Trophoblast cell (in vitro differentiated cells and primary cell): ENCODE data around the gene GSG1L.

ENCODE experiments used
- DNase-seq, 2 donors: peaks; one replicate each; pipeline ENCODE4 v3.0.0-alpha.2; 2016
- H2AFZ ChIP-seq: 2 replicates; pipeline ENCODE4 v1.6.1; 2013; ENCODE audit warnings: low read length, moderate library complexity, mild to moderate bottlenecking; ENCODE audit not compliant: insufficient read depth, poor library complexity
- H2AK5ac ChIP-seq: 2 replicates; pipeline ENCODE4 v1.6.1; 2013; ENCODE audit warnings: mild to moderate bottlenecking, low read length
- H2BK120ac ChIP-seq: 2 replicates; pipeline ENCODE4 v1.6.1; 2013; ENCODE audit warnings: low read length, mild to moderate bottlenecking, moderate library complexity; ENCODE audit not compliant: insufficient read depth, poor library complexity
- H2BK12ac ChIP-seq: 2 replicates; pipeline ENCODE4 v1.6.1; 2013; ENCODE audit warnings: mild to moderate bottlenecking, low read length, moderate library complexity
- H2BK5ac ChIP-seq: 2 replicates; pipeline ENCODE4 v1.6.1; 2013; ENCODE audit warnings: low read length, low read depth, moderate library complexity, mild to moderate bottlenecking; ENCODE audit not compliant: poor library complexity
- H3K14ac ChIP-seq: 2 replicates; pipeline ENCODE4 v1.6.1; 2013; ENCODE audit warnings: mild to moderate bottlenecking, low read length
- H3K18ac ChIP-seq: 2 replicates; pipeline ENCODE4 v1.6.1; 2013; ENCODE audit warnings: mild to moderate bottlenecking, low read length
- H3K23ac ChIP-seq: 2 replicates; pipeline ENCODE4 v1.6.1; 2013; ENCODE audit warnings: low read length
- H3K27ac ChIP-seq: 2 replicates; pipeline ENCODE4 v1.5.1; 2013; ENCODE audit warnings: low read depth, mild to moderate bottlenecking, inconsistent platforms, low read length, moderate library complexity
- H3K27me3 ChIP-seq: 2 replicates; pipeline ENCODE4 v1.6.1; 2013; ENCODE audit warnings: inconsistent platforms, mild to moderate bottlenecking, low read length, moderate library complexity; ENCODE audit not compliant: insufficient read depth
- H3K36me3 ChIP-seq, 2 experiments: 1 replicate in 1 of 2; 2 replicates in 1 of 2; pipeline ENCODE4 v1.6.1; 2013; ENCODE audit warnings: low read length in 2 of 2, mild to moderate bottlenecking in 2 of 2, moderate library complexity in 1 of 2; ENCODE audit not compliant: insufficient read depth in 2 of 2, control insufficient read depth in 1 of 2
- H3K4ac ChIP-seq: 2 replicates; pipeline ENCODE4 v1.6.1; 2013; ENCODE audit warnings: low read depth, mild to moderate bottlenecking, low read length, moderate library complexity
- H3K4me1 ChIP-seq, 2 experiments: 1 replicate in 1 of 2; 2 replicates in 1 of 2; pipeline ENCODE4 v1.6.1; 2013; ENCODE audit warnings: low read length in 2 of 2, mild to moderate bottlenecking in 2 of 2, moderate library complexity in 1 of 2; ENCODE audit not compliant: insufficient read depth in 2 of 2, control insufficient read depth in 1 of 2
- H3K4me2 ChIP-seq: 2 replicates; pipeline ENCODE4 v1.6.1; 2013; ENCODE audit warnings: inconsistent platforms, mild to moderate bottlenecking, low read length, moderate library complexity
- H3K4me3 ChIP-seq: 2 replicates; pipeline ENCODE4 v1.5.1; 2013; ENCODE audit warnings: mild to moderate bottlenecking, low read depth, low read length, inconsistent platforms
- H3K79me1 ChIP-seq: one replicate; pipeline ENCODE4 v1.6.1; 2013; ENCODE audit warnings: low read length
- H3K79me2 ChIP-seq: 2 replicates; pipeline ENCODE4 v1.6.1; 2013; ENCODE audit warnings: low read length, mild to moderate bottlenecking; ENCODE audit not compliant: control insufficient read depth, insufficient read depth, poor library complexity
- H3K9ac ChIP-seq: 2 replicates; pipeline ENCODE4 v1.6.1; 2013; ENCODE audit warnings: mild to moderate bottlenecking, low read length
- H3K9me3 ChIP-seq: 2 replicates; pipeline ENCODE4 v1.6.1; 2013; ENCODE audit warnings: low read depth, mild to moderate bottlenecking, control low read depth, inconsistent platforms, low read length; ENCODE audit not compliant: insufficient read depth
- H4K12ac ChIP-seq: 2 replicates; pipeline ENCODE4 v1.6.1; 2013; ENCODE audit warnings: low read depth, mild to moderate bottlenecking, low read length, moderate library complexity
- H4K8ac ChIP-seq: 2 replicates; pipeline ENCODE4 v1.6.1; 2013; ENCODE audit warnings: low read depth, mild to moderate bottlenecking, low read length, moderate library complexity
- H4K91ac ChIP-seq: one replicate; pipeline ENCODE4 v1.6.1; 2013; ENCODE audit warnings: low read depth, mild to moderate bottlenecking, low read length, moderate library complexity
- WGBS: extraction: QIAGEN DNeasy Blood & Tissue Kit; methylation state at CpG from one replicate; pipeline ENCODE4 v1.1.7; 2013; ENCODE audit warnings: missing lambda C conversion rate; ENCODE audit not compliant: insufficient read length, insufficient coverage; ENCODE audit errors: extremely low coverage; 5-methylcytosine and 5-hydroxymethylcytosine counted together

The GSG1L gene

DNA sequence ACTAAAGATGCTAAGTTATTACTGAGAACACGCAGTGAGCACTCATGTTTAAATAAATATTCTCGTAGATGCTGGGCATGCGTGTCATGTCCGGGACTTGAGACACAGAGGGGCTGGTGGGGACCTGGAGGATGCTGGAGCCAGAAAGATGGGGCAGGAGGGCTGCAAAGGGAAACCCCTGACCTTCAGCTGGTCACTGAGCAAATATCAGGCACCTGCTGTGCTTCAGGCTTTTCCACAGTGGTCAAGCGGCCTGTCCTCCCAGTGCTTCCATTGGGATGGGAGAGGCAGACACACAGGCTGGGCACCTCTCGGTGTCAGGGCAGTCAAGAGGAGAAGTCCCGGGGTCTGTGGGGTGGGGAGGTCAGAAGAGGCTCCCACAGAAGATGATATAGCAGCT lies 211.4 kb downstream of the GSG1L start:
- H3K14ac ChIP-seq = no peak overlapping the region
- peaks cover 6% of the 10 kb centered on the region for H3K9me3 ChIP-seq
- H4K8ac ChIP-seq = no peak overlapping the region
- no peaks in the 10 kb centered on the region for H3K4me1 ChIP-seq
- no peak overlapping the region for H3K4me2 ChIP-seq
- no peak overlapping the region for H3K23ac ChIP-seq
- no peak overlapping the region for H3K9ac ChIP-seq
- H3K27ac ChIP-seq = no peak overlapping the region
- no peak overlapping the region for H2BK12ac ChIP-seq
- no peaks in the 10 kb centered on the region for H3K79me1 ChIP-seq
- no peak for DNase-seq
- H2AK5ac ChIP-seq = no peak overlapping the region
- no peak overlapping the region for H3K4me3 ChIP-seq
- no peak overlapping the region for H3K4ac ChIP-seq
- H3K36me3 ChIP-seq = no peaks in the 10 kb centered on the region
- no peak overlapping the region for H2AFZ ChIP-seq
- no peak overlapping the region for H4K91ac ChIP-seq
- H3K27me3 ChIP-seq = no peaks in the 10 kb centered on the region
- no CpG with 5 or more reads among the region's 7 CpGs for WGBS
- H3K18ac ChIP-seq = no peak overlapping the region
- H3K79me2 ChIP-seq = no peaks in the 10 kb centered on the region
- no peak overlapping the region for H2BK5ac ChIP-seq
- no peak overlapping the region for H2BK120ac ChIP-seq
- H4K12ac ChIP-seq = no peak overlapping the region

DNA sequence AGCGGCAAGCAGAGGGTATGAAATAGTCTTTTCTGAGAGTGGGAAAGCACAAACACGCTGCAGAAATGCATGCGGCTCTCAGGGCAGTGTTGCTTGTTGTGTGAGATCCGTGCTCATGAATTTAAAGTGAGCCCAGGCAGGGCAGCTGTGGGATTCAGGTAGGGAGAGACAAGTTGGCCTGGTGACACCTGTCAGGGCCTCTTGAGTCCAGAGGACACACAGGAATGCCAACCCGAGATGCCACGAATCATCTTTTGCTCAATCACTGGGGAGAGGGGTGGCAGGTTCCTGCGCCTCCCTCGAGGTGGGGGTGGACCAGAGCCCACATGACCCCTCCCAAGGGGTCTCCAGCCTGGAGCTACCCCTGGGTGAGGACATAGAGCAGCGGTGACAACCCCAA lies 211.9 kb downstream of the GSG1L start:
- Histone ChIP-seq H3K4me3 (no peak overlapping the region), H3K79me2 (no peaks in the 10 kb centered on the region), H2AFZ (no peak overlapping the region), H2BK5ac (no peak overlapping the region), H3K18ac (no peak overlapping the region), H3K4me2 (no peak overlapping the region), H4K91ac (no peak overlapping the region), H3K9me3 (peaks cover 6% of the 10 kb centered on the region), H3K36me3 (no peaks in the 10 kb centered on the region), H3K4me1 (no peaks in the 10 kb centered on the region), H3K14ac (no peak overlapping the region), H3K27me3 (no peaks in the 10 kb centered on the region), H3K79me1 (no peaks in the 10 kb centered on the region), H4K12ac (no peak overlapping the region), H4K8ac (no peak overlapping the region), H2BK12ac (no peak overlapping the region), H3K23ac (no peak overlapping the region), H2BK120ac (no peak overlapping the region), H3K4ac (no peak overlapping the region), H3K27ac (no peak overlapping the region), H2AK5ac (no peak overlapping the region), H3K9ac (no peak overlapping the region)
- no CpG with 5 or more reads among the region's 9 CpGs for WGBS
- DNase-seq = no peak

DNA sequence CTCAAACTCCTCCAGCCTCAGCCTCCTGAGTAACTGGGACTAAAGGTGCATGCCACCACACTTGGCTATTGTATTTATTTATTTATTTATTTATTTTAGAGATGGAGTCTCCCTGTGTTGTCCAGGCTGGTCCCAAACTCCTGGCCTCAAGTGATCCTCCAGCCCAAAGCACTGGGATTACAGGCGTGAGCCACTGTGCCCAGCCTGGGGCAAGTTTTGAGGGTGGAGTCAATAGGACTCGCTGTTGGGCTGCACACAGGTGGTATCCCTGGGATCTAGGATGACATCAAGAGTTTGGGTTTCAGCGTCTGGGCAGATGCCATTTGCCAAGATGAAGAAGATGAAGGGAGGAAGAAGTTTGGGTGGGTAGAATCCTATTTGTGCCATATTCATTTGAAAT lies 213.9 kb downstream of the GSG1L start:
- Histone ChIP-seq H3K14ac (no peak overlapping the region), H4K12ac (no peak overlapping the region), H3K4me1 (no peaks in the 10 kb centered on the region), H4K8ac (no peak overlapping the region), H2BK5ac (no peak overlapping the region), H2BK12ac (no peak overlapping the region), H3K9ac (no peak overlapping the region), H3K23ac (no peak overlapping the region), H3K27ac (no peak overlapping the region), H3K4me3 (no peak overlapping the region), H3K18ac (no peak overlapping the region), H3K27me3 (no peaks in the 10 kb centered on the region), H4K91ac (no peak overlapping the region), H2AFZ (no peak overlapping the region), H3K79me1 (no peaks in the 10 kb centered on the region), H2BK120ac (no peak overlapping the region), H3K4ac (no peak overlapping the region), H3K36me3 (no peaks in the 10 kb centered on the region), H3K9me3 (peaks cover 6% of the 10 kb centered on the region), H2AK5ac (no peak overlapping the region), H3K4me2 (no peak overlapping the region), H3K79me2 (no peaks in the 10 kb centered on the region)
- DNase-seq = peak in 1 of 2 donors; percentile 39
- no CpG with 5 or more reads among the region's 3 CpGs for WGBS

DNA sequence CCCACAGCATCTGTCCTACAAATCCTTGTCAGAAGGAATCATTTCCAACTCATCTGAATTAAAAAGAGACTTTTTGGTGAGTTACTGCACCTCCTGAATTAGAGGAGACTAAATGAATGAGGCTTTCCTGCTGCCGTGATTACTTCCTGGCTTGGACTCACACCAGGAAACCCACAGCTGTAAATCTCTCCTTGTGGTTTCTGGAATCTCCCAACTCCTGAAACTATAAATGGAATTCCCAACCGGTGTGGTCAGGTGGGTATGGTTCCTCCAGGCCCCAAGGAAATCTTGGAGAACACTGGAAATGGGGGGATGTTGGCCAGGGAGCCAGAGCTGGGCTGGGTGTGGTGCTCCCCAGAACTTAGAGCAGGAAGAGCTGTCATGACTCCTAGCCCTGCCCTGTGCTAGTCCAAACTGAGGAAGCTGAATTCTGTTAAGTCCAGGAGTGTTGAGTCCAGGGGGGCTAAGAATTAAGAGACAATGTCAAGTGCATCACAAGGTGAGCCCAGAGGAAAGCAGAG lies 216.4 kb downstream of the GSG1L start:
- Histone ChIP-seq H3K27me3 (no peaks in the 10 kb centered on the region), H4K91ac (no peak overlapping the region), H3K23ac (no peak overlapping the region), H2BK12ac (no peak overlapping the region), H3K79me1 (no peaks in the 10 kb centered on the region), H2BK120ac (no peak overlapping the region), H3K4me2 (no peak overlapping the region), H3K36me3 (no peaks in the 10 kb centered on the region), H3K27ac (no peak overlapping the region), H2AK5ac (no peak overlapping the region), H2AFZ (no peak overlapping the region), H3K4ac (no peak overlapping the region), H3K18ac (no peak overlapping the region), H3K4me1 (no peaks in the 10 kb centered on the region), H4K8ac (no peak overlapping the region), H4K12ac (no peak overlapping the region), H3K79me2 (no peaks in the 10 kb centered on the region), H3K9ac (no peak overlapping the region), H3K9me3 (peaks cover 4% of the 10 kb centered on the region), H2BK5ac (no peak overlapping the region), H3K14ac (no peak overlapping the region), H3K4me3 (no peak overlapping the region)
- no CpG with 5 or more reads among the region's 2 CpGs for WGBS
- DNase-seq = no peak
